ENCODE results near the gene WNT9B. TPM values are rescaled to one million over a fixed set of nuclear protein-coding genes. Genes with fewer than 3 reads are reported as not detected.
A peak's percentile ranks its signal among the peaks of the same experiment; 100 is the strongest.

Gene WNT9B
- total and polyA plus RNA-seq, 8 donors = 0.12 to 0.32 (median 0.28) TPM; not detected in 3

GRCh38 chr17:46821482-46822387, 29.6 kb upstream of the WNT9B start:
- Histone ChIP-seq H3K36me3 (no peaks in the 10 kb centered on the region), H3K9me3 (no peaks in the 10 kb centered on the region), H3K4me1 (peaks cover 0 to 10% (median 0%) of the 10 kb centered on the region in 3 donors), H3K27ac (no peak overlapping the region), H3K27me3 (peaks cover 0 to 20% (median 4%) of the 10 kb centered on the region in 4 donors), H3K4me3 (no peak overlapping the region)
- no peak for FAIRE-seq
- DNase-seq = no peak
- WGBS, 2 donors = 40 to 43% methylated on average over 31 of the region's 31 CpGs
- TF ChIP-seq CTCF (IDR thresholded peaks at IDR 0.05) = no peak
- intact Hi-C loops (cut with DNase I) = no loop called here
- ATAC-seq = peak in 1 of 4 donors; percentile 24

- no peaks in the 10 kb centered on the region for H3K9me3 ChIP-seq
- ATAC-seq (peak in 3 of 4 donors; percentile 42 to 64 (median 56)), DNase-seq (peak in 2 of 6 donors; percentile 25 to 80), FAIRE-seq (no peak)
- H3K36me3 ChIP-seq = no peaks in the 10 kb centered on the region
- peaks cover 0 to 10% (median 0%) of the 10 kb centered on the region in 3 donors for H3K4me1 ChIP-seq
- H3K4me3 ChIP-seq = no peak overlapping the region
- H3K27me3 ChIP-seq = peaks cover 0 to 20% (median 4%) of the 10 kb centered on the region in 4 donors
- peak; percentile 22 to 51 (median 39) for TF ChIP-seq CTCF (IDR thresholded peaks at IDR 0.05)
- intact Hi-C loops (cut with DNase I) = no loop called here
- WGBS, 2 donors = 17 to 20% methylated on average over 35 of the region's 35 CpGs
- no peak overlapping the region for H3K27ac ChIP-seq
Observed at GRCh38 chr17:46822388-46822921, 28.9 kb upstream of the WNT9B start.

- DNase-seq = no peak
- H3K9me3 ChIP-seq = no peaks in the 10 kb centered on the region
- H3K27ac ChIP-seq = no peak overlapping the region
- no peak for ATAC-seq
- no peak overlapping the region for H3K4me3 ChIP-seq
- TF ChIP-seq CTCF (IDR thresholded peaks at IDR 0.05) = no peak
- peaks cover 0 to 20% (median 4%) of the 10 kb centered on the region in 4 donors for H3K27me3 ChIP-seq
- intact Hi-C loops (cut with DNase I) = no loop called here
- WGBS, 2 donors = 69 to 81% methylated on average over 8 of the region's 8 CpGs
- no peak for FAIRE-seq
- no peaks in the 10 kb centered on the region for H3K36me3 ChIP-seq
- peaks cover 0 to 8% (median 0%) of the 10 kb centered on the region in 3 donors for H3K4me1 ChIP-seq
Observed at GRCh38 chr17:46823657-46824056, 27.7 kb upstream of the WNT9B start.

GRCh38 chr17:46826116-46826515, 25.3 kb upstream of the WNT9B start:
- 50 to 57% methylated on average over 1 of the region's 1 CpG for WGBS, 2 donors
- DNase-seq (no peak), ATAC-seq (no peak), FAIRE-seq (no peak)
- H3K4me1 ChIP-seq = no peaks in the 10 kb centered on the region
- intact Hi-C loops (cut with DNase I) = no loop called here
- no peaks in the 10 kb centered on the region for H3K36me3 ChIP-seq
- H3K4me3 ChIP-seq = no peak overlapping the region
- peaks cover 0 to 10% (median 3%) of the 10 kb centered on the region in 4 donors for H3K27me3 ChIP-seq
- no peaks in the 10 kb centered on the region for H3K9me3 ChIP-seq
- no peak for TF ChIP-seq CTCF (IDR thresholded peaks at IDR 0.05)
- H3K27ac ChIP-seq = no peak overlapping the region
